ENCODE results near the gene ARHGEF12.

The ARHGEF12 gene

DNA sequence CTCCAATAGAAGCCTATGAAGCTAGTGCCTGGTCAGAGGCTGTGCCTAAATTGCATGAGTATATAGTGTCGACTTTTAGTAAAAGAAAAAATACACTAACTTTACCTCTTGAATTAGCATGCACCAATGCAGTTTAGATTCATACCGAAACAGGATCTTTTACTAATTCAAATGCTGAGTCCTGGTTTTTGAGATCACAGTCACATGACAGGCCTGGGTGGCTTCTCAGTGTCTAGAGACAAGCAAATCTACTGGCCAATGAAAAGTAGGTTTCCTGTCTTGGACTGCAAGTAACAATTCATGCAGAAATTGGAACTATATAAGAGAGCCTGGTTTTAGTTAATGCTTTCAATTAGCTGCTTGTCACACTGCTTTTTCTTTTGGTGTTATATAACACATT, 7.2 kb downstream of the ARHGEF12 start:
- DNase-seq, result no peak

GRCh38 chr11:120344302-120345004, 8.2 kb downstream of the ARHGEF12 start:
- DNase-seq, result no peak

GRCh38 chr11:120346233-120346632, 10.0 kb downstream of the ARHGEF12 start:
- no peak for DNase-seq

DNA sequence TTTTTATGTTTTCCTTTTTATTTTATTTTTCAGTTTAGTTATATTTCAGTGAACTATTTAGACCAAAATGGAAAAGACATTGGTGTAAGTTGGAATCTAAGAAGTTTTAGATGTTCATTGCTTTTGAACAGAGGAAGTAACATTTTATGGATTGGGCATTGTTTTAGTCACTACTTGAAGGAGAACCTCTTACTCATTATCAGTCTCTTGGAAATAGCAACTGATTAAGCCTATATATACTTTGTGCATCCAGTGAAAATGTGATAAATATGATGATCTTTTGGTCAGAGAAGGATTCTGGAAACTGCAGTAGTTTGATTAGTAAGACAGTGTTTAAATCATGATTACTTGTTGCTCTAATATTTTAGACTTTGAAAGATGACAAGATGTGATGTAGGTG, 14.4 kb downstream of the ARHGEF12 start:
- DNase-seq, result no peak

GRCh38 chr11:120352405-120352804, 16.2 kb downstream of the ARHGEF12 start:
- DNase-seq, result no peak

- no peak for DNase-seq
Measured at GRCh38 chr11:120354068-120354467, 17.9 kb downstream of the ARHGEF12 start.

GRCh38 chr11:120354779-120355178, 18.6 kb downstream of the ARHGEF12 start:
- no peak for DNase-seq

DNA sequence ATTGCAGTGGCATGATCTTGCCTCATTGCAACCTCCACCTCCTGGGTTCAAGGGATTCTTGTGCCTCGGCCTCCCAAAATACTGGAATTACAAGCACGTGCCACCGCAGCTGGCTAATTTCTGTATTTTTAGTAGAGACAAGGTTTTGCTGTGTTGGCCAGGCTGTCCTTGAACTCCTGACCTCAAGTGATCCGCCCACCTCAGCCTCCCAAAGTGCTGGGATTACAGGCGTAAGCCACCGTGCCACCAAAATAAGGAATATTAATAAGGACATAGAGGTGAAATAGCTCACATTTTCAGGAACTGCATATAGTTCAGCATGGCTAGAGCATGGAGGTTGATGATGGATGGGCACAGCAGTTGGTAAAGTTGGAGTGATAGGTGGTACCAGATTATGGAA, 21.4 kb downstream of the ARHGEF12 start:
- DNase-seq, result no peak

DNA sequence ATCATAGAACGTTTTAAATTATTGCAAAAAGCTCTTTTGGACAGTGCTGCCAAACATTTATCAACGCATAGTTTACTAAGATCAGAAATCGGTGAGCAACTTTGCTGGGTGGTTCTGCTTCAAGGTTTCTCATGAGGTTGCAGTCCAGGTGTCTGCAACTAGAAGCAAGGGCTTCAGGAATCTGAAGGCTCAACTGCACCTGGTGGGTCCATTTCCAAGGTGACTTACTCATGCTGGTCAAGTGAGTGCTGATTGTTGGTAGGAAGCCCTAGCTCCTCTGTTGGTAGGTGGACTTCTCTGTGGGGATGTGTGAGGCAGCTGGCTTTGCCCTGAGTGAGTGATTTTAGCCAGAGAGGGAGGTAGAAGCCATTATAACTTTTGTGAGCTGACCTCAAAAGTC, 22.5 kb downstream of the ARHGEF12 start:
- DNase-seq, result no peak

DNA sequence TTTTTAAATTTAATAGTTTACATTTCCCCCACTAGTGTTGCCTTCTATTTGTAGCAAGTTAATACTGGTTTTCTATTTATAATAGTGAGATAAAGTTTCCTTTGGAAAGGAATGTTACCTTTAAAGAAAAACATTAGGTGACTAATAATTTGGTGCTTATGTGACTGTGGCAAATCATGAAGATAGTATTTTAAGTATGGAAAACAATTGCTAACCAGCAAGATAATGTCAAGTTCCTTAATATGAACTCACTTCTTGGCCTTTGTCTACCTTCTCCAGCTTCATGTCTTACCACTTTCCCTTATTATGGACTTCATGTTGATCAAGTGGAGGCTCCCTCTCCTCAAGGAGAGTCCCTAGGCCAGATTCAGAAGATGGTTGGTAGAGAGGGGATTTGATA, 27.2 kb downstream of the ARHGEF12 start:
- no peak for DNase-seq

GRCh38 chr11:120365512-120365911, 29.3 kb downstream of the ARHGEF12 start:
- DNase-seq, result no peak

- no peak for DNase-seq
Measured at GRCh38 chr11:120372296-120372695, 36.1 kb downstream of the ARHGEF12 start.

- DNase-seq, result no peak
Measured at GRCh38 chr11:120375076-120375475, 38.9 kb downstream of the ARHGEF12 start.

DNA sequence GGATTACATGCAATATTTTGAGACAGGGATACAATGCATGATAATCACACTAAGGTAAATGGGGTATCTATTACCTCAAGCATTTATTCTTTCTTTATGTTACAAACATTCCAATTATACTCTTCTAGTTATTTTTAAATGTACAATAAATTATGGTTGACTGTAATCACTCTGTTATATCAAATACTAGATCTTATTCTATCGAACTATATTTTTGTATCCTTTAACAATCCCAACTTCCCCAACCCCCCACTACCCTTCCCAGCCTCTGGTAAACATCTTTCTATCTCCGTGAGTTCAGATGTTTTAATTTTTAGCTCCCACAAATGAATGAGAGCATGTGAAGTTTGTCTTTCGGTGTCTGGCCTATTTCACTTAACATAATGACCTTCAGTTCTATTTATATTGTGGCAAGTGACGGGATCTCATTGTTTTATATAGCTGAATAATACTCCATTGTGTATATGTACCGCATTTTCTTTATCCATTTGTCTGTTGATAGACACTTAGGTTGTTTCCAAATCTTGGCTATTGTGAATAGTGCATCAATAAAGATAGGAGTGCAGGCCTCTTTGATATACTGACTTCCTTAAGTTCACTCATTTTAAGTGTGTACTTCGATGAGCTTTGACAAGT, 40.5 kb downstream of the ARHGEF12 start:
- no peak for DNase-seq

DNA sequence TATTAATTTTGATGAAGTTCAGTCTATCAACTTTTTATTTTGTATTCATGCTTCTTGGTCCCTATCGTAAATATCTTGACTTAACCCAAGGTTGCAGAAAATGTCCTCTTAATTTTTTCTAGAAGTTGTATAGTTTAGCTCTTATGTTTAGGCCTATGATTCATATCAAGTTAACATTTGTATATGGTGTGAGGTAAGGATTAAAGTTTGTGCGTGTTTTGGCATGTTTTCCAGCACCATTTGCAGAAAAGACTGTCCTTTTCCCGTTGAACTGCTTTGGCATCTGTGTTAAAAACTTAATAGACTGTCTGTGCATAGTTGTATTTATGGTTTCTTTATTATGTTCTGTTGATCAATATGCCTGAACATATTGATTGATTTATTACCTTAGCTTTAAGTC, 42.3 kb downstream of the ARHGEF12 start:
- no peak for DNase-seq

GRCh38 chr11:120381401-120381800, 45.2 kb downstream of the ARHGEF12 start:
- DNase-seq, result no peak

GRCh38 chr11:120383518-120384155, 47.4 kb downstream of the ARHGEF12 start:
- no peak for DNase-seq

- DNase-seq, result no peak
Measured at GRCh38 chr11:120384476-120384875, 48.3 kb downstream of the ARHGEF12 start.

- DNase-seq, result no peak
Measured at GRCh38 chr11:120385110-120385509, 48.9 kb downstream of the ARHGEF12 start.

GRCh38 chr11:120385655-120386054, 49.4 kb downstream of the ARHGEF12 start:
- no peak for DNase-seq

DNA sequence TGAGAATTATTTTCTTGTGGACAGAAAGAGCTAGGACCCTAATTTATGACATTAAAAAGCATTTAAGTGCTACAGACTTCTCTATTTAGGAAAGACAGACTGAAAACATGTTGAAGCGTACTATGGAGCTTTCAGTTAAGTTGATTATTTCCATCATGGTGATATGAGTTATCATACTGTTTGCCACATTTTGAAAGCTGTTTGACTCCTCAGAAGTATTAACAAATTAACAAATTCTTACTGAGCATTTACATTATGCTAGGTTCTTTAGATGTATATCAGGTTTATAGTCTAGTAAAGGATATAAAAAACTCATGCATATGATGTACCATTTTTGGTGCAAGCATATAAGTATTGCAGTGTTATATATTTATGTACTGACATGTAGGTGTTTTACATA, 50.1 kb downstream of the ARHGEF12 start:
- no peak for DNase-seq

DNA sequence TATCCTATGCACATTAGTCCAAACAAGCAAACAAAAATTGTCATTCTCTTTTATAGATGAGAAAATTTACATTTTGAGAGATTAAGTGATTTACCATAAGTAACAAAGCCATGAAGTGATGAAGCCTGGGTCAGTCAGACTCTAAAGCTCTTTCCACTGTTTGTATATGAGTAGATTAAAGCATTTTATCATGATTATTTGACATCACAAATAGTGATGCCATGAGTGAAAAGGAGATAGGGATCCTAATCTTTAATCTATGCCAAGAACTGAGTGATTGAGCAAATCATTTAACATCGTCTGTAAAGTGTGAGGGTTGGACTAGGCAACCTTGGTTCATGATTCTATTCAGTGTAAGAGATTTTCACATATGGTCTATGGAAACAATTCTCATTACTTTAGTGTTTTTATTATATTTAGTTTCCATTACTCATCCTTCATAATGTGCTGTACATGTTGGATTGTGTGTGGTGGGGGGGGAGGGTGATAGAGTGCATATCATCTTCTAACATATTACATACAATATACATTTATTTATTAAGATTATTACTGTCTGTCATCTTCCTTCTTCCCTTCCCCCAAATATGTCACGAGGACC, 50.7 kb downstream of the ARHGEF12 start:
- DNase-seq, result no peak

- DNase-seq, result no peak
Measured at GRCh38 chr11:120388261-120388660, 52.0 kb downstream of the ARHGEF12 start.

Measured in NCI-H1048 (cell line).